K562 (cell line): ENCODE data around the gene CUL9. TPM values are rescaled to one million over a fixed set of nuclear protein-coding genes. Genes with fewer than 3 reads are reported as not detected.

Source experiments
- polyA plus RNA-seq, 8 experiments: library from polyadenylated mRNA; depleted of rRNA in 4 of 8; stranded (reverse) in 5 of 8; unstranded in 3 of 8; fragments of >200 nt; fragmentation: Nextera tagmentation in 2 of 8; fragmentation: Illumina TruSeq in 1 of 8; extraction: Ambion mirVana in 2 of 8; extraction: Trizol in 1 of 8; gene quantifications; 2 replicates each; pipeline versions ENCODE4 v1.2.1 to v1.2.3, GENCODE V29; 2011 to 2014; ENCODE audit warnings: inconsistent platforms in 1 of 8, missing spikeins in 1 of 8
- total RNA-seq, 7 experiments: library from RNA; depleted of rRNA in 6 of 7; stranded (reverse); fragments of >200 nt in 6 of 7; fragmentation: Illumina TruSeq in 2 of 7; extraction: Trizol in 2 of 7; gene quantifications; 2 replicates each; pipeline versions ENCODE4 v1.2.1 to v1.2.3, GENCODE V29; 2011 to 2021; ENCODE audit warnings: low replicate concordance in 1 of 7

Gene CUL9
- total and polyA plus RNA-seq, 9 of the 15 experiments (the other 6 are each of a cell fraction or from before 2014, with no cell fraction given) = 0.50 to 20.7 (median 6.6) TPM

Other genes starting within 250 kb of the CUL9 start
Only the 7 nearest of the 17 such genes appear.
- gene MRPL2, start 122.8 kb upstream of the CUL9 start, total RNA-seq (2014; rRNA removed) = 87.3 and 125 TPM in 2 replicates
- 95.4 and 98.5 TPM in 2 replicates for gene MRPL2, start 122.8 kb upstream of the CUL9 start, total RNA-seq (2014; rRNA removed; fragmentation: Illumina TruSeq; extraction: Trizol)
- gene MRPL2, start 122.8 kb upstream of the CUL9 start, total RNA-seq (2015; rRNA removed; fragmentation: Illumina TruSeq; extraction: Trizol) = 121 and 125 TPM in 2 replicates
- 254 and 262 TPM in 2 replicates for gene MRPL2, start 122.8 kb upstream of the CUL9 start, total RNA-seq (2021)
- 80.6 and 130 TPM in 2 replicates for gene MRPL2, start 122.8 kb upstream of the CUL9 start, polyA plus RNA-seq (2011; rRNA removed)
- gene MRPL2, start 122.8 kb upstream of the CUL9 start, polyA plus RNA-seq (2014; fragmentation: Illumina TruSeq; extraction: Trizol) = 195 and 200 TPM in 2 replicates
- gene MRPL2, start 122.8 kb upstream of the CUL9 start, polyA plus RNA-seq (2014; fragmentation: Nextera tagmentation; extraction: Ambion mirVana) = 100 to 1,000 TPM in 1 of 2 experiments, 10 to 100 TPM in 1; 63.1 to 130 TPM
- 131 and 157 TPM in 2 replicates for gene MRPL2, start 122.8 kb upstream of the CUL9 start, polyA plus RNA-seq (2014; rRNA removed)
- gene KLC4, start 122.6 kb upstream of the CUL9 start, total RNA-seq (2014; rRNA removed) = 7.8 and 8.2 TPM in 2 replicates
- gene KLC4, start 122.6 kb upstream of the CUL9 start, total RNA-seq (2014; rRNA removed; fragmentation: Illumina TruSeq; extraction: Trizol) = 3.5 and 5.9 TPM in 2 replicates
- 5.7 TPM in 2 replicates for gene KLC4, start 122.6 kb upstream of the CUL9 start, total RNA-seq (2015; rRNA removed; fragmentation: Illumina TruSeq; extraction: Trizol)
- gene KLC4, start 122.6 kb upstream of the CUL9 start, total RNA-seq (2021) = 12.7 and 14.3 TPM in 2 replicates
- gene KLC4, start 122.6 kb upstream of the CUL9 start, polyA plus RNA-seq (2011; rRNA removed) = 13.0 and 28.0 TPM in 2 replicates
- gene KLC4, start 122.6 kb upstream of the CUL9 start, polyA plus RNA-seq (2014; fragmentation: Illumina TruSeq; extraction: Trizol) = 7.4 and 7.7 TPM in 2 replicates
- gene KLC4, start 122.6 kb upstream of the CUL9 start, polyA plus RNA-seq (2014; fragmentation: Nextera tagmentation; extraction: Ambion mirVana) = 1 to 10 TPM; 1.7 to 3.0 TPM
- gene KLC4, start 122.6 kb upstream of the CUL9 start, polyA plus RNA-seq (2014; rRNA removed) = 8.5 and 16.2 TPM in 2 replicates
- gene PTK7, start 105.9 kb upstream of the CUL9 start, total RNA-seq (2014; rRNA removed) = 4.2 and 5.5 TPM in 2 replicates
- gene PTK7, start 105.9 kb upstream of the CUL9 start, total RNA-seq (2014; rRNA removed; fragmentation: Illumina TruSeq; extraction: Trizol) = 2.8 and 3.6 TPM in 2 replicates
- 3.8 and 4.5 TPM in 2 replicates for gene PTK7, start 105.9 kb upstream of the CUL9 start, total RNA-seq (2015; rRNA removed; fragmentation: Illumina TruSeq; extraction: Trizol)
- gene PTK7, start 105.9 kb upstream of the CUL9 start, total RNA-seq (2021) = 6.8 and 7.3 TPM in 2 replicates
- gene PTK7, start 105.9 kb upstream of the CUL9 start, polyA plus RNA-seq (2011; rRNA removed) = 5.2 and 11.2 TPM in 2 replicates
- gene PTK7, start 105.9 kb upstream of the CUL9 start, polyA plus RNA-seq (2014; fragmentation: Illumina TruSeq; extraction: Trizol) = 3.9 and 4.6 TPM in 2 replicates
- under 1 TPM; 0.20 to 0.24 TPM for gene PTK7, start 105.9 kb upstream of the CUL9 start, polyA plus RNA-seq (2014; fragmentation: Nextera tagmentation; extraction: Ambion mirVana)
- gene PTK7, start 105.9 kb upstream of the CUL9 start, polyA plus RNA-seq (2014; rRNA removed) = 4.2 and 4.7 TPM in 2 replicates
- gene SRF, start 10.9 kb upstream of the CUL9 start, total RNA-seq (2014; rRNA removed) = 24.6 and 31.5 TPM in 2 replicates
- gene SRF, start 10.9 kb upstream of the CUL9 start, total RNA-seq (2014; rRNA removed; fragmentation: Illumina TruSeq; extraction: Trizol) = 11.1 and 12.6 TPM in 2 replicates
- gene SRF, start 10.9 kb upstream of the CUL9 start, total RNA-seq (2015; rRNA removed; fragmentation: Illumina TruSeq; extraction: Trizol) = 19.4 and 20.1 TPM in 2 replicates
- 32.7 and 37.0 TPM in 2 replicates for gene SRF, start 10.9 kb upstream of the CUL9 start, total RNA-seq (2021)
- 25.3 and 29.5 TPM in 2 replicates for gene SRF, start 10.9 kb upstream of the CUL9 start, polyA plus RNA-seq (2011; rRNA removed)
- 29.8 and 35.8 TPM in 2 replicates for gene SRF, start 10.9 kb upstream of the CUL9 start, polyA plus RNA-seq (2014; fragmentation: Illumina TruSeq; extraction: Trizol)
- 1 to 10 TPM; 2.5 to 2.8 TPM for gene SRF, start 10.9 kb upstream of the CUL9 start, polyA plus RNA-seq (2014; fragmentation: Nextera tagmentation; extraction: Ambion mirVana)
- gene SRF, start 10.9 kb upstream of the CUL9 start, polyA plus RNA-seq (2014; rRNA removed) = 28.4 and 32.2 TPM in 2 replicates
- gene DNPH1, start 47.3 kb downstream of the CUL9 start, total RNA-seq (2014; rRNA removed) = 237 and 302 TPM in 2 replicates
- 25.7 and 32.4 TPM in 2 replicates for gene DNPH1, start 47.3 kb downstream of the CUL9 start, total RNA-seq (2014; rRNA removed; fragmentation: Illumina TruSeq; extraction: Trizol)
- 67.7 and 68.7 TPM in 2 replicates for gene DNPH1, start 47.3 kb downstream of the CUL9 start, total RNA-seq (2015; rRNA removed; fragmentation: Illumina TruSeq; extraction: Trizol)
- gene DNPH1, start 47.3 kb downstream of the CUL9 start, total RNA-seq (2021) = 127 and 140 TPM in 2 replicates
- gene DNPH1, start 47.3 kb downstream of the CUL9 start, polyA plus RNA-seq (2011; rRNA removed) = 136 and 161 TPM in 2 replicates
- gene DNPH1, start 47.3 kb downstream of the CUL9 start, polyA plus RNA-seq (2014; fragmentation: Illumina TruSeq; extraction: Trizol) = 48.8 and 72.3 TPM in 2 replicates
- 10 to 100 TPM in 1 of 2 experiments, 1 to 10 TPM in 1; 7.3 to 13.9 TPM for gene DNPH1, start 47.3 kb downstream of the CUL9 start, polyA plus RNA-seq (2014; fragmentation: Nextera tagmentation; extraction: Ambion mirVana)
- 300 and 346 TPM in 2 replicates for gene DNPH1, start 47.3 kb downstream of the CUL9 start, polyA plus RNA-seq (2014; rRNA removed)
- gene TTBK1, start 61.3 kb downstream of the CUL9 start, total RNA-seq (2014; rRNA removed) = not detected in 2 replicates
- gene TTBK1, start 61.3 kb downstream of the CUL9 start, total RNA-seq (2014; rRNA removed; fragmentation: Illumina TruSeq; extraction: Trizol) = not detected in 2 replicates
- not detected in 2 replicates for gene TTBK1, start 61.3 kb downstream of the CUL9 start, total RNA-seq (2015; rRNA removed; fragmentation: Illumina TruSeq; extraction: Trizol)
- gene TTBK1, start 61.3 kb downstream of the CUL9 start, total RNA-seq (2021) = not detected in 2 replicates
- gene TTBK1, start 61.3 kb downstream of the CUL9 start, polyA plus RNA-seq (2011; rRNA removed) = not detected in 2 replicates
- not detected in 2 replicates for gene TTBK1, start 61.3 kb downstream of the CUL9 start, polyA plus RNA-seq (2014; fragmentation: Illumina TruSeq; extraction: Trizol)
- gene TTBK1, start 61.3 kb downstream of the CUL9 start, polyA plus RNA-seq (2014; fragmentation: Nextera tagmentation; extraction: Ambion mirVana) = not detected
- gene TTBK1, start 61.3 kb downstream of the CUL9 start, polyA plus RNA-seq (2014; rRNA removed) = not detected in 2 replicates
- not detected in 2 replicates for gene SLC22A7, start 116.1 kb downstream of the CUL9 start, total RNA-seq (2014; rRNA removed)
- not detected in 2 replicates for gene SLC22A7, start 116.1 kb downstream of the CUL9 start, total RNA-seq (2014; rRNA removed; fragmentation: Illumina TruSeq; extraction: Trizol)
- not detected in 2 replicates for gene SLC22A7, start 116.1 kb downstream of the CUL9 start, total RNA-seq (2015; rRNA removed; fragmentation: Illumina TruSeq; extraction: Trizol)
- gene SLC22A7, start 116.1 kb downstream of the CUL9 start, total RNA-seq (2021) = not detected in 2 replicates
- gene SLC22A7, start 116.1 kb downstream of the CUL9 start, polyA plus RNA-seq (2011; rRNA removed) = not detected in 2 replicates
- gene SLC22A7, start 116.1 kb downstream of the CUL9 start, polyA plus RNA-seq (2014; fragmentation: Illumina TruSeq; extraction: Trizol) = not detected in 2 replicates
- not detected for gene SLC22A7, start 116.1 kb downstream of the CUL9 start, polyA plus RNA-seq (2014; fragmentation: Nextera tagmentation; extraction: Ambion mirVana)
- not detected in 2 replicates for gene SLC22A7, start 116.1 kb downstream of the CUL9 start, polyA plus RNA-seq (2014; rRNA removed)